ENCODE results near the gene VSIR. TPM values are rescaled to one million over a fixed set of nuclear protein-coding genes. Genes with fewer than 3 reads are reported as not detected.
A peak's percentile ranks its signal among the peaks of the same experiment; 100 is the strongest.

VSIR gene
- total RNA-seq, 1 donor from 2014 or later: not detected

DNA sequence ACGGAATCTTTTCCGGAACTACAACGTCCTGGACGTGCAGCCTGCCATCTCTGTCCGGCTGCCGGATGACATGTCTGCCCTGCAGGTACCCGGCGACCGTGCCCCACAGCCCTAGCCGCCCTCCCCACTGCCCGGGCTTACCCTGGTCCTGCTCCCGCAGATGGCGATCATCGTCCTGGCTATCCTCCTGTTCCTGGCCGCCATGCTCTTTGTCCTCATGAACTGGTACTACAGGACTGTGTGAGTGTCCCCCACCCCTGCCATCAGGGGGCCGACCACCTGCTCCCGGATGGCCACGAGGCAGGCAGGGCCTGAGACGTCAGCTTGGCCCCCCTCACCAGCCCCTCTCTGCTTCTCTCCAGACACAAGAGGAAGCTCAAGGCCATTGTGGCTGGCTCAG, 38.0 kb upstream of the VSIR start:
- Histone ChIP-seq H3K27ac (no peak overlapping the region), H3K9ac (no peak overlapping the region)

DNA sequence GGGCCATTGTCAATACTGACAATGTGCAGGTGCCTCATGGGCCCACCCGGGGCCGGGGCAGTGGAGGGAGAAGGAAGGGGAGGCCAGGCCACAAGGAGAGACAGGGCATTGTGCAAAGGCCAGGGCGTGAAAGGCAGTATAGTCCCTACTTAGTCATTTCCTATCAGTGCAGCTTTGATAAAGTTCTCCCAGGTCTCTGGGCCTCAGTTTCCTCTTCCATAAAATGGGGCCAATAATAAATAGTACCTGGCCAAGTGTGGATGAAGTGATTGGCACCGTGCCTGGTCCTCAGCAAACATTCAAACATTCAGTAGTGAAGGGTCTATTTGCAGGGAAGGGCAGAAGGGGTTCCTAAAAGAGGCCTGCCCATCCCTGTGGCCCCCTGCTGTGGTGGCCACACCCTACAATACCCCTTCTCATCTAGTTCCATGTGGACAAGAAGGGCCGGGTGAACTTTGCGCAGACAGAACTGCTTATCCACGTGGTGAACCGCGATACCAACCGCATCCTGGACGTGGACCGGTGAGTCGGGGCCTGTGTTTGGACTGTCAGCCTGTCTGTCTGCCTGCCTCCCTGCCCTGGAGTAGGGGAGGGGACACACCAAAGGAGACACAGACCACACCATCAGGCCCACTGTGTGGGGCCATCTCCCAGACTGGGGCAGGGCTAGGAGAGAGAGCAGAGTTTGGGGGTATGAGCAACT, 36.9 kb upstream of the VSIR start:
- H3K27ac Mint-ChIP-seq: peak overlapping the region; percentile 81
- peaks cover 3% of the 10 kb centered on the region for H3K36me3 Mint-ChIP-seq
- peaks cover 12% of the 10 kb centered on the region for H3K27me3 ChIP-seq
- H3K9me3 ChIP-seq (ENCODE audit: low read depth): no peaks in the 10 kb centered on the region
- H4K20me1 ChIP-seq (ENCODE audit: low read depth): peaks cover 7% of the 10 kb centered on the region
- H3K4me1 ChIP-seq: no peaks in the 10 kb centered on the region
- H3K9me3 Mint-ChIP-seq: no peaks in the 10 kb centered on the region
- no peak overlapping the region for H3K9ac ChIP-seq
- H3K4me2 ChIP-seq: no peak overlapping the region
- TF ChIP-seq EZH2 (IDR thresholded peaks at IDR 0.05) (no peak), EZH2phosphoT487 (IDR thresholded peaks at IDR 0.05) (no peak)
- no peak for DNase-seq (ENCODE audit: low spot score)
- H3K4me1 Mint-ChIP-seq: peaks cover 9% of the 10 kb centered on the region
- no peak overlapping the region for H3K27ac ChIP-seq
- no peaks in the 10 kb centered on the region for H3F3A ChIP-seq (ENCODE audit: low read depth)
- H3K4me3 Mint-ChIP-seq: no peak overlapping the region
- peaks cover 7% of the 10 kb centered on the region for H3K27me3 Mint-ChIP-seq (ENCODE audit: insufficient read depth, low read depth)
- H3K4me3 ChIP-seq: no peak overlapping the region
- no peaks in the 10 kb centered on the region for H3K36me3 ChIP-seq
- H3K79me2 ChIP-seq (ENCODE audit: low read depth): no peaks in the 10 kb centered on the region
- H2AFZ ChIP-seq (replicated peaks): no peak overlapping the region

More for the DNA sequence above, 38.0 kb upstream of the VSIR start:
- Mint-ChIP-seq H3K4me3 (no peak overlapping the region), H3K27me3 (ENCODE audit: insufficient read depth, low read depth) (peaks cover 4% of the 10 kb centered on the region), H3K27ac (no peak overlapping the region), H3K36me3 (peaks cover 10% of the 10 kb centered on the region), H3K4me1 (peaks cover 6% of the 10 kb centered on the region), H3K9me3 (no peaks in the 10 kb centered on the region)
- no peak for DNase-seq (ENCODE audit: low spot score)
- H3K4me3 ChIP-seq: no peak overlapping the region
- H3K36me3 ChIP-seq: no peaks in the 10 kb centered on the region
- H3K9me3 ChIP-seq (ENCODE audit: low read depth): no peaks in the 10 kb centered on the region
- H3K4me1 ChIP-seq: no peaks in the 10 kb centered on the region
- peaks cover under 1% of the 10 kb centered on the region for H3K27me3 ChIP-seq
- H3K4me2 ChIP-seq: no peak overlapping the region
- H3F3A ChIP-seq (ENCODE audit: low read depth): no peaks in the 10 kb centered on the region
- H4K20me1 ChIP-seq (ENCODE audit: low read depth): peaks cover 7% of the 10 kb centered on the region
- TF ChIP-seq EZH2 (IDR thresholded peaks at IDR 0.05): no peak
- no peak for TF ChIP-seq EZH2phosphoT487 (IDR thresholded peaks at IDR 0.05)
- TF ChIP-seq, protein P1, sequence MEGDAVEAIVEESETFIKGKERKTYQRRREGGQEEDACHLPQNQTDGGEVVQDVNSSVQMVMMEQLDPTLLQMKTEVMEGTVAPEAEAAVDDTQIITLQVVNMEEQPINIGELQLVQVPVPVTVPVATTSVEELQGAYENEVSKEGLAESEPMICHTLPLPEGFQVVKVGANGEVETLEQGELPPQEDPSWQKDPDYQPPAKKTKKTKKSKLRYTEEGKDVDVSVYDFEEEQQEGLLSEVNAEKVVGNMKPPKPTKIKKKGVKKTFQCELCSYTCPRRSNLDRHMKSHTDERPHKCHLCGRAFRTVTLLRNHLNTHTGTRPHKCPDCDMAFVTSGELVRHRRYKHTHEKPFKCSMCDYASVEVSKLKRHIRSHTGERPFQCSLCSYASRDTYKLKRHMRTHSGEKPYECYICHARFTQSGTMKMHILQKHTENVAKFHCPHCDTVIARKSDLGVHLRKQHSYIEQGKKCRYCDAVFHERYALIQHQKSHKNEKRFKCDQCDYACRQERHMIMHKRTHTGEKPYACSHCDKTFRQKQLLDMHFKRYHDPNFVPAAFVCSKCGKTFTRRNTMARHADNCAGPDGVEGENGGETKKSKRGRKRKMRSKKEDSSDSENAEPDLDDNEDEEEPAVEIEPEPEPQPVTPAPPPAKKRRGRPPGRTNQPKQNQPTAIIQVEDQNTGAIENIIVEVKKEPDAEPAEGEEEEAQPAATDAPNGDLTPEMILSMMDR (IDR thresholded peaks at IDR 0.05): no peak
- H2AFZ ChIP-seq (replicated peaks): no peak overlapping the region
- H3K79me2 ChIP-seq (ENCODE audit: low read depth): no peaks in the 10 kb centered on the region

DNA sequence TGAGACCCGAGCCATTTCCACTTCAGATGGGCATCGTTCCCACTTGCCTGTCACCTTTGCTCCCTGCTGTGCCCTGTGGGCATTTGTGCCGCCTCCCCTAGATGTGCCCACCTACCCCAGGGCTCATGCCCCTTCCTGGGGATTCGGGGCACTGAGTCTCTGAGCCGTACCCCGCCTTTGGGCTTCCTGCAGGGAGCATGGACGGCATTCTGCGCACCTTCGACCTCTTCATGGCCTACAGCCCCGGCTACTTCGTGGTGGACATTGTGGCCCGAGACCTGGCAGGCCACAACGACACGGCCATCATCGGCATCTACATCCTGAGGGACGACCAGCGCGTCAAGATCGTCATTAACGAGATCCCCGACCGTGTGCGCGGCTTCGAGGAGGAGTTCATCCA, 36.3 kb upstream of the VSIR start:
- H3K36me3 Mint-ChIP-seq: peaks cover 2% of the 10 kb centered on the region
- no peaks in the 10 kb centered on the region for H3K4me1 ChIP-seq

DNA sequence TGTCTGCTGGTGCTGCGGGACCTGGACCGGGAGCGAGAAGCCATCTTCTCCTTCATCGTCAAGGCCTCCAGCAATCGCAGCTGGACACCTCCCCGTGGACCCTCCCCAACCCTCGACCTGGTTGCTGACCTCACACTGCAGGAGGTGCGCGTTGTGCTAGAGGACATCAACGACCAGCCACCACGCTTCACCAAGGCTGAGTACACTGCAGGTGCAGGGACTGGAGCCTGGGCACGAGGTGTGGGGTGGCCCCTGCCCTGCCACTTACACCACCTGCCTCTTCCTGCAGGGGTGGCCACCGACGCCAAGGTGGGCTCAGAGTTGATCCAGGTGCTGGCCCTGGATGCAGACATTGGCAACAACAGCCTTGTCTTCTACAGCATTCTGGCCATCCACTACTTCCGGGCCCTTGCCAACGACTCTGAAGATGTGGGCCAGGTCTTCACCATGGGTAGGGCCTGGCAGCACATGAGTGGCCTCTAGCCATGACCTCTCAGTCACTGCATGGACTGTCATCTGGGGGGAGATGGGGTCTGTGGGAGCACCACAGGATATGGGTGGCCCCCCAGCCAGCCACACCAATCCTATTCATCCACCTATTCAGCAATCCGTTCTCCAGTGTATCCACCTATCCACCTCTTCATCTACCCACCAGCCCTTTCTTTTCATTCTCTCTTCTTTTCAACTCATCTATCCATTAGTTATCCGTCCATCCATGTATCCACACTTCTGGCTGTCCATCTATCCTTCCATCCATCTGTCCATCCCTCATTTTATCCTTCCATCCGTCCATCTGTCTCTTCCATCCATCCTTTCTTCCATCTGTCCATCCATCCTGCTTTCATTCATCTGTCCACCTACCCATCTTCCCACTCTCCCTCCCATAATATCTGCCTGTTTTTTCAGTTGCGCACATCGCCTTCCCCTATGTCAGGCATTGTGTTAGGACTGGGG, 34.5 kb upstream of the VSIR start:
- Histone ChIP-seq H3K9me3 (ENCODE audit: low read depth) (no peaks in the 10 kb centered on the region), H3K27me3 (peaks cover 25% of the 10 kb centered on the region), H3K27ac (no peak overlapping the region), H3K79me2 (ENCODE audit: low read depth) (no peaks in the 10 kb centered on the region), H3K4me1 (no peaks in the 10 kb centered on the region), H4K20me1 (ENCODE audit: low read depth) (peaks cover 2% of the 10 kb centered on the region), H3K9ac (no peak overlapping the region), H3K36me3 (no peaks in the 10 kb centered on the region), H3K4me3 (no peak overlapping the region), H3F3A (ENCODE audit: low read depth) (no peaks in the 10 kb centered on the region), H3K4me2 (no peak overlapping the region), H2AFZ (replicated peaks) (no peak overlapping the region)
- peaks cover 4% of the 10 kb centered on the region for H3K27me3 Mint-ChIP-seq (ENCODE audit: insufficient read depth, low read depth)
- no peaks in the 10 kb centered on the region for H3K9me3 Mint-ChIP-seq
- H3K4me1 Mint-ChIP-seq: peaks cover 6% of the 10 kb centered on the region
- H3K36me3 Mint-ChIP-seq: no peaks in the 10 kb centered on the region
- DNase-seq (ENCODE audit: low spot score): no peak
- H3K27ac Mint-ChIP-seq: no peak overlapping the region
- TF ChIP-seq, protein P1 (IDR thresholded peaks at IDR 0.05): no peak
- TF ChIP-seq EZH2phosphoT487 (IDR thresholded peaks at IDR 0.05) (no peak), EZH2 (IDR thresholded peaks at IDR 0.05) (no peak)
- no peak overlapping the region for H3K4me3 Mint-ChIP-seq

More for the DNA sequence above, 36.3 kb upstream of the VSIR start:
- H4K20me1 ChIP-seq (ENCODE audit: low read depth): peaks cover 7% of the 10 kb centered on the region
- no peak overlapping the region for H3K27ac ChIP-seq
- no peak overlapping the region for H3K4me3 ChIP-seq
- H3K27ac Mint-ChIP-seq: peak overlapping the region; percentile 81
- H3F3A ChIP-seq (ENCODE audit: low read depth): no peaks in the 10 kb centered on the region
- no peak overlapping the region for H2AFZ ChIP-seq (replicated peaks)
- peaks cover 9% of the 10 kb centered on the region for H3K4me1 Mint-ChIP-seq
- H3K4me2 ChIP-seq: no peak overlapping the region
- H3K4me3 Mint-ChIP-seq: no peak overlapping the region
- H3K36me3 ChIP-seq: no peaks in the 10 kb centered on the region
- no peak overlapping the region for H3K9ac ChIP-seq
- no peaks in the 10 kb centered on the region for H3K9me3 Mint-ChIP-seq
- TF ChIP-seq EZH2 (IDR thresholded peaks at IDR 0.05) (no peak), EZH2phosphoT487 (IDR thresholded peaks at IDR 0.05) (no peak)
- no peak for DNase-seq (ENCODE audit: low spot score)
- peaks cover 7% of the 10 kb centered on the region for H3K27me3 Mint-ChIP-seq (ENCODE audit: insufficient read depth, low read depth)
- no peaks in the 10 kb centered on the region for H3K79me2 ChIP-seq (ENCODE audit: low read depth)
- peaks cover 17% of the 10 kb centered on the region for H3K27me3 ChIP-seq
- no peaks in the 10 kb centered on the region for H3K9me3 ChIP-seq (ENCODE audit: low read depth)

All from neural progenitor cell (in vitro differentiated cells).